Measurements from ENCODE around the gene POLR2L. TPM values are rescaled to one million over a fixed set of nuclear protein-coding genes. Genes with fewer than 3 reads are reported as not detected.
A peak's percentile ranks its signal among the peaks of the same experiment; 100 is the strongest.

POLR2L gene
- total and polyA plus RNA-seq, 2 of the 13 experiments (the other 11 are each of a cell fraction or from before 2014, with no cell fraction given): 104 to 114 TPM

DNA sequence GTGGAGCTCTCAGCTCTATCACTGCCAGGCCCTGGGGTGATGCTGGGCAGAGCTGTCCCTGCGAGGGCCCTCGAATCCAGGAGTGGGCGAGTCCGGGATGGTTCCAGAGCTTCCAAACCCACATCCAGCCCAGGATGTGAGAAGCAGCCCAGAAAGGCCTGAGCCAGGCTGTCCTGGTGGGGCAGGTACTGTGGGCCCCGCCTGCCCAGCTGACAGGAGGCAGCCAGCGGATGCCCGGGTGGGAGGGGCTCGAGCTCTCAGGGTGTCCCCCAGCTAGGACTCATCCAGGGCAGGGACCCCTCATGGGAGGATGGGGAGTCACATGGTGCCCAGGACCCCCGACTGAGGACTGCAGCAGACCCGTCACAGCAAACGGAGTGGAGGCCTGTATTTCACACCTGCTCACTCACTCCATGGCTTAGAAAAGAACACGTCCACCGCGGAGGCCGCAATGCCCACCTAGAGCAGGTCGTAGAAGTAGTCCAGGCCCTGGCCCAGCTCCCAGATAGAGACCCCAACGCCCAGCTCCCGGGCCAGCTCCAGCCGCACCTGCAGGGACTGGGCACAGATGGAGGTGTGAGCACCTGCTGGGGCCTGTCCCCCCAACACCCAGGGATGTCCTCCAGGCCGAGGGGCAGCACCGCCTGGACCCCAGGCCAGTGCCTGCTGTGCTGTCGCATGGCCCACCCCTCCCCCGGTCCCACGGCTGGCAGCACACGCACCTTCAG is 27.2 kb upstream of the POLR2L start (continued):
- TF ChIP-seq SRY (CRISPR knock-in tag; IDR thresholded peaks at IDR 0.05) (no peak), POLR2A (IDR thresholded peaks at IDR 0.05; ENCODE audit: insufficient read depth in 1 of 2, low read depth in 2 of 2, low read length in 2 of 2) (0 out of 4 replicates have a peak, but pooled peaks of 1 of the 2 experiments have one; percentile 19), ZNF343 (CRISPR knock-in tag; IDR thresholded peaks at IDR 0.05) (0 out of 2 replicates have a peak, but pooled peaks have one; percentile 18), TBL1XR1 (IDR thresholded peaks at IDR 0.05; ENCODE audit: borderline replicate concordance, low read length, partially characterized antibody) (no peak), ATF7 (IDR thresholded peaks at IDR 0.05) (no peak), ATF7 (CRISPR knock-in tag; IDR thresholded peaks at IDR 0.05) (no peak), HBP1 (CRISPR knock-in tag; IDR thresholded peaks at IDR 0.05; ENCODE audit: low read depth) (no peak), NR2F1 (CRISPR knock-in tag; IDR thresholded peaks at IDR 0.05) (no peak), NFYB (CRISPR knock-in tag; IDR thresholded peaks at IDR 0.05) (no peak), ZNF883 (CRISPR knock-in tag; IDR thresholded peaks at IDR 0.05; ENCODE audit: not compliant biosample characterization) (no peak)
- TF ChIP-seq, protein P1, sequence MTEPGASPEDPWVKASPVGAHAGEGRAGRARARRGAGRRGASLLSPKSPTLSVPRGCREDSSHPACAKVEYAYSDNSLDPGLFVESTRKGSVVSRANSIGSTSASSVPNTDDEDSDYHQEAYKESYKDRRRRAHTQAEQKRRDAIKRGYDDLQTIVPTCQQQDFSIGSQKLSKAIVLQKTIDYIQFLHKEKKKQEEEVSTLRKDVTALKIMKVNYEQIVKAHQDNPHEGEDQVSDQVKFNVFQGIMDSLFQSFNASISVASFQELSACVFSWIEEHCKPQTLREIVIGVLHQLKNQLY (CRISPR knock-in tag; IDR thresholded peaks at IDR 0.05): no peak

GRCh38 chr11:868802-869201 is 26.5 kb upstream of the POLR2L start:
- intact Hi-C loops (cut with micrococcal nuclease; ENCODE audit: unreplicated experiment): no loop called here
- no peak overlapping the region for H3K4me3 ChIP-seq (replicated peaks in 1 of 3; ENCODE audit: insufficient read depth in 1 of 3, low read depth in 2 of 3, low read length in 3 of 3)
- H3K79me2 ChIP-seq (ENCODE audit: insufficient read depth, low read length): no peaks in the 10 kb centered on the region
- no peaks in the 10 kb centered on the region for H4K20me1 ChIP-seq (ENCODE audit: insufficient read depth, low read length)
- H3K4me1 ChIP-seq (ENCODE audit: insufficient read depth, low read length): 0 out of 2 replicates have a peak, but pooled peaks cover 8% of the 10 kb centered on the region
- no TSS peak for BruUV-seq (replicated peaks)
- H3K4me2 ChIP-seq (ENCODE audit: low read depth, low read length): no peak overlapping the region
- no peak for FAIRE-seq
- ChIA-PET POLR2A (no interaction called here), CTCF (ENCODE audit: low intra/inter-chr PET ratio, low total read pairs) (no interaction called here)
- no peaks in the 10 kb centered on the region for H3K27me3 ChIP-seq (ENCODE audit: control insufficient read depth in 1 of 2, insufficient read depth in 2 of 2, low read length in 2 of 2)
- H3K9ac ChIP-seq (ENCODE audit: insufficient read depth, low read depth, low read length): no peak overlapping the region
- no peak overlapping the region for H2AFZ ChIP-seq (ENCODE audit: low read length)
- ATAC-seq: no peak
- no peak for DNase-seq (ENCODE audit: low spot score)
- H3K9me3 ChIP-seq (ENCODE audit: low read length): no peaks in the 10 kb centered on the region
- H3K36me3 ChIP-seq (replicated peaks in 1 of 2; ENCODE audit: control insufficient read depth in 1 of 2, insufficient read depth in 2 of 2, low read length in 2 of 2): peaks cover under 1 to 6% of the 10 kb centered on the region in 2 experiments; a peak in 2 of 5 replicates
- WGBS (ENCODE audit: low lambda C conversion rate): 98% methylated on average over 8 of the region's 12 CpGs
- in situ Hi-C loops (cut with HindIII; ENCODE audit: extremely low pct_ligation_motif_present, low pct_unique_long_range_greater_than_20kb): no loop called here
- H3K27ac ChIP-seq (ENCODE audit: extremely low read length, insufficient read depth, low read length): no peak overlapping the region
- TF ChIP-seq ZNF562 (CRISPR knock-in tag; IDR thresholded peaks at IDR 0.05; ENCODE audit: borderline replicate concordance) (no peak), AKNA (CRISPR knock-in tag; IDR thresholded peaks at IDR 0.05; ENCODE audit: borderline replicate concordance) (no peak), ZNF878 (CRISPR knock-in tag; IDR thresholded peaks at IDR 0.05) (no peak), U2AF2 (IDR thresholded peaks at IDR 0.05; ENCODE audit: low read depth, low read length) (no peak), AGO1 (IDR thresholded peaks at IDR 0.05; ENCODE audit: low read depth, low read length, poor library complexity, severe bottlenecking) (no peak), AGO2 (optimal IDR thresholded peaks at IDR 0.05; ENCODE audit: low read depth, low read length) (peak; percentile 89)
